HG03469 (cell line): Measurements from ENCODE around the gene FIGLA.
"Not testable (repeated sequence)": the region's sequence is repeated elsewhere in the genome, so short reads cannot be mapped to it uniquely, and the experiment has no call there.

Experiments
- ATAC-seq: cut with Tn5 transposase; IDR thresholded peaks from one replicate; pipeline ENCODE4 v1.9.1; 2021; ENCODE audit warnings: mild to moderate bottlenecking, moderate library complexity, moderate number of reproducible peaks; ENCODE audit not compliant: unreplicated experiment

Gene FIGLA

GRCh38 chr2:70747284-70747683 lies 43.2 kb downstream of the FIGLA start:
- ATAC-seq: no peak

DNA sequence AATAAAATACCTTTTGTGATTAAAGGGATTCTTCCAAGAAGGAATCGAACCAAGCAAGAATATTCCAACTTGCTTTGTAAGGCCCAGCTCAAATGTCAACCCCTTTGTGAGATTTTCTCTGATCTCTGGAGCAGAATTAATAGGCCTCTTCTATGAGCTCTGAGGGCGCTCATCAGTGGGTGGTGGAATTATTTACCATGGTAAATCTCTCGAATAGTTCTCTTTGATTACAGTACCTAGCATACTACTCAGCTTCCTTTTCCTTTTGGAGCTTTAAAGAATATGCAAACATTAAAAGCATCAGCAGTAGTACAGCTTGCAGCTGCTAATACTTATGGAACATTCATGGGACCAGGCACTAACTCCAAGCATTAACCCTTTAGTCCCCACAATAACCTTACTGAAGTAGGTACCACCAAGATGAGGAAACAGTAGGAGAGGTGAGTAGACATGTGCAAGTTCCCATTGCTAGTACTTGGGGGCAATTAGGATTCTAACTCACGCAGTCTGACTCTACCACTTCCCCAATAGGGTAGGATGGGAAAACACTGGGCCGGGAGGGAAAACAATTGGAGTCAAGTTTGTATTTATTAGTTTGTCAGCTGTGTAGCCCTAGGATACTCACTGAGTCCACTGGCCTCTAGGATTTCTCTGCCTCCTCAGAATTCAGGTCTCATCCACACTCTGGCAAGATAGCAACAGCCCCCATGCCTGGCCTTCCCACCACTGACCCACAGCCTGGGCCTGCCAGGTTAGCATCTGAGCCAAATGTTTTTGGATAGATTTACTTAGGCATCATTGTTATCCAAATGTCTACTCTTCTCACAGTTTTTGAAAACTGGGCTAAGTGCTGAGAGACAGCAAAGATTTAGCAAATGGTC lies 44.1 kb downstream of the FIGLA start:
- no peak for ATAC-seq

GRCh38 chr2:70745276-70745825 lies 45.1 kb downstream of the FIGLA start:
- ATAC-seq: no peak

DNA sequence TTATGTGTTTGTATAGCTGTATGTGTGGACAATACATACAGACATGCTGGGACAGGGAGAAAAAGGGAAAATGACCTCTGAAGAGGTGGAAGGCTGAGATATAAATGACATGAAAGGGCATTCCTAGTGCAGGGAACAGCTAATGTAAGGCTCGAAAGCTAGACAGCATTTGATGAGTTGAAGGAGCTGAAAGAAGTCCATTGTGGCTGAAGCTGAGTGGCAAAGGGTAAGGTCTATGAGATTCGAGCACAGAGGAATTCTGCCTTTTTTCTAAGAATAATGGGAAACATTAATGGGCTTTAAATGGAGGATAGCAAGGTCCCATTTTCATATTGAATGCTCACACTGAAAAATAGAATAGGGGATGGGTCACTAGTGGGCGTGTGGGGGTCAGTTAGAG lies 46.0 kb downstream of the FIGLA start:
- ATAC-seq: no peak

DNA sequence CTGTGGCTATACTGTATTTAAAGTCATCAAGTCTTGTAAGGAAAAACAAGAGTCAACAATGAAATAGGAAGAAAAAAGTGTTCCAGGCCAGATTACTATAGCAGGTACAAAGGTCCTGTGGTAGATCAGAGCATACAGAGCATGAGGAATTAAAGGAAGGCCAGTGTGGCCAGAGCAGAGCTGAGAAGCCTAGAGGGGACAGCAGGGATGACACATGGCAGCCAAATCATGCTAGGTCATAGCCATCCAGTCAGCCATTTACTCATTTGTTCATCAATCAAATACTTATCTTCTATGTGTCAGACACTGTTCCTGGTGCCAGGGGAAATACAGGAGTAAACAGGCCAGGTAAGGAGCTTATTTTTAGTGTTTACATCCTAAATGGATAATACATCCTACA lies 46.8 kb downstream of the FIGLA start:
- ATAC-seq: no peak

GRCh38 chr2:70743068-70743467 lies 47.4 kb downstream of the FIGLA start:
- ATAC-seq: no peak

DNA sequence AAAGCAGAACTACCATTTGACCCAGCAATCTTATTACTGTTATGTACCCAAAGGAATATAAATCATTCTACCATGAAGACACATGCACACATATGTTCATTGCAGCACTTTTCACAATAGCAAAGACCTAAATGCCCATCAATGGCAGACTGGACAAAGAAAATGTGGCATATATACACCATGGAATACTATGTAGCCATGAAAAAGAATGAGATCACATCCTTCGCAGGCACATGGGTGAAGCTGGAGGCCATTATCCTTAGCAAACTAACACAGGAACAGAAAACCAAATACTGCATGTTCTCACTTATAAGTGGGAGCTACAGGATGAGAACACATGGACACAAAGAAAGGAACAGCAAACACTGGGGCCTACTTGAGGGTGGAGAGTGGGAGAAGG lies 51.0 kb downstream of the FIGLA start:
- ATAC-seq: not testable (repeated sequence)

- ATAC-seq: no peak
Measured at GRCh38 chr2:70738159-70738558, 52.3 kb downstream of the FIGLA start.

DNA sequence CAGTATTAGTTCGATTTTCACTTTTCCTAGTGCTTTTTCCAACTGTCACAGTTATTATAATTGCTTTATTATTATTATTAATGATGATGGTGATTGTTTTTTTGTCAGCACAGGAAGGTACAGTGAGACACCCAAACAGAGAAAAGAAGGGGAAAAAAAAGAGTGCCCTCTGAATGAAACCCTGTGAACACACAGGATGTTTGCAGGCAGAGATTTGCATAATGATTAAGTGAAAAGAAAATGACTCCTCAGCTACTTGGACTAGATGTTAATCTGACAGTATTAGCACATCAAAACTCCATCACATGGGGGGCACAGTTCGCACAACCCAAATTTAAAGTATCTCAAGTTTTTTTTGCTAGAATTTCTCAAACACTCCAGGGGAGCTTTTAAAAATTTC lies 55.4 kb downstream of the FIGLA start:
- ATAC-seq: no peak

GRCh38 chr2:70733646-70734180 lies 56.7 kb downstream of the FIGLA start:
- ATAC-seq: no peak

- ATAC-seq: no peak
Measured at GRCh38 chr2:70732766-70733645, 57.4 kb downstream of the FIGLA start.

- ATAC-seq: no peak
Measured at GRCh38 chr2:70730730-70731129, 59.7 kb downstream of the FIGLA start.

GRCh38 chr2:70729647-70730046 lies 60.8 kb downstream of the FIGLA start:
- ATAC-seq: no peak

DNA sequence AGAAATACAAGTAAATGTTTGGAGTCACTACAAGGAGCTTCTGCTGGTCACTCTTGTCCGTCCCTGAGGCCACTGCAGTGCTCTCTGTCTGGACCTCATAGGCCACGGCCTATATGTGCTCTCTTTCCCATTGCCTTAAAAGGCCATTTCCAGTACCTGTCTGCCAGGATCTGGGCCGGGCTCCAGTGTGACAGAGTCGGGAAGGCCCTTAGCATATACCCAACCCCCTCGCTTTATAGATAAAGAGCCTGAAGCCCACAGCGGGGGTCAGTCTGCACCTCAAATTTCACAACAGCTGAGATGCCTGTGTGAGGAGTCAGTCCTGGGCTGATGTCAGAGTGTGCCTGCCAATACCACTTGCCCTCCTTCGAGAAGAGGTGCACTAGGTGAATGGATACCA lies 62.3 kb downstream of the FIGLA start:
- ATAC-seq: no peak
